GM18505 (cell line): ENCODE measurements around the gene IGF2.

ENCODE experiments used
- ATAC-seq: cut with Tn5 transposase; IDR thresholded peaks from one replicate; pipeline ENCODE4 v1.9.1; 2021; ENCODE audit not compliant: unreplicated experiment
- POLR2A ChIP-seq: IDR thresholded peaks from 4 replicates; pipeline ENCODE4 v1.6.1; 2011; ENCODE audit warnings: borderline replicate concordance; ENCODE audit not compliant: insufficient read depth, insufficient read length; ENCODE audit errors: extremely low read depth

The IGF2 gene

DNA sequence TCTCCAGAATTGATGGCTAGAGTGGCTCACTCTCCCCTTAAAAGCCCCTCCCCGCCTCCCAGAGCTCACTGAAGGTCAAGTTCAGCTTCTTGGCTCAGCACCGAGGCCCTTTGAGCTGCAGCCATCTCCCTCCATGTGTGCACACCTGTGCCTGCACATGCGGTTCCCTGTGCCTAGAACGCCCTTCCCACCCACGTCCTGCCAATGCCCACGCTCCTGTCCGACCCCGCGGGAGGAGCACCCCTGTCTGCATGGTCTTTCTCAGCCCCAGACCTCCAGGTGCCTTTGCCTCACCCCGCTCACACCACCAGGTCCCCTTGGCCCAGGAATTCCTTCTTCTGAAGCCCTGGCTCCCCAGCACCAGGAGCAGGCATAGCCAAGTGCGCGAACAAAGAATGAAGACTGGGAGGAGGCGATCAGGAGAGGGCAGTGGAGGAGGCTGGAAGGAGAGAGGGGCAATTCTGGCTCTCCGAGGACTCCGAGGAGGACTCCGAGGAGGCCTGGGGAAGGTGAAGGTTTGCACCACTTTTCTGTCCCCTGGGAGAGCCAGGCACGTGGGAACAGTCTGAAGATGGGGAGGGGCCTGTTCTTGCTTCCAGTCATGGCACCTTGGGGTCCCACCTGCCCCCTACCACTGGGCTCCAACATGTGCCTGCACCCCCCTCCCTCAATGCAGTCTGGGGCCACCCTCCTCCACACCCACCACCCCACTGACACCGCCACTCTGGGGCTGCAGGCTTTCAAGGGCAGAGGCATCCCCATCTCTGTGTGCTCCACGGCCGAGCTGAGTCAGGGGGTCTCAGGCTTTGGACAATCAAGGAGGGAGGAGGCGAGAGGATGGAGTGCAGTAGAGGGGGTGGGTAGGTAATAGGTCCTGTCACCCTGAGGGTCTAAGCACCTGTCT, 17.7 kb downstream of the IGF2 start:
- no peak for ATAC-seq
- no peak for TF ChIP-seq POLR2A

DNA sequence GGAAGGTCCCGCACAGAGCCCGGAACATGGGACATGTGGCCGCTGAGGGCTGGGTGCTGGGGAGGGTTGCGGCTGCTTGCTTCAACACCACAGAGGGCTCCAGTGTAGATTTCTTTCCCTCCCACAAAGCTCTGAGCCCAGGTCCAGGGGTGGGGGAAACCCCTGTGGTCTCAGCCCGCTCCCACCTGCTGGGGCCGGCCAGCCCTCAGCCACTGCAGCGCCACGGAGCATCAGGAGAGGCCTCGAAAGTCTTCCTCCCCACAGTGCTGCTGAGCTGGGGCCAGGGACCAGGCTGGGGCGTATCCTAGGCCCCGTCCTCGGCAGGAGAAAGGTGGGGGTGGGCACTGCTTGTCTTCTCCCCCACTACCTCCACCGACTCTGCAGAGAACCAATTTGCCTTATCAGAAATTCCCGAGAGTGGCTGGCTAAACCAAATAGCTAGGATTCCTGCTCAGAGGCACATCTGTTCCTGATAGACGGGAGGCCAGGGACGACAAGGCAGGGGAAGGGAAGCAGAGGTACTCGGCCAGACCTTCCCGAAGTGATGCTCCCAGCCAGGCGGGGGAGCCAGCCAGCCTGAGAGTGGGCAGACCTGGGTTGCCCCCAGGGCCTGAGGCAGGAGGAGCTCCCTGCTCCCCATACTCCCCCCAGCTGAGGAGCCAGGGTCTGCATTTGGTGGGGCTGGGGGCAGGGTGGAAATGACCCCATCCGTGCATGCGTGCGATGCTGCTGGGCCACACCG, 18.7 kb downstream of the IGF2 start:
- TF ChIP-seq POLR2A, result no peak
- ATAC-seq, result no peak

- ATAC-seq, result no peak
- TF ChIP-seq POLR2A, result no peak
Measured at GRCh38 chr11:2118677-2119076, 20.5 kb downstream of the IGF2 start.

GRCh38 chr11:2116680-2117079, 22.5 kb downstream of the IGF2 start:
- TF ChIP-seq POLR2A, result no peak
- no peak for ATAC-seq

DNA sequence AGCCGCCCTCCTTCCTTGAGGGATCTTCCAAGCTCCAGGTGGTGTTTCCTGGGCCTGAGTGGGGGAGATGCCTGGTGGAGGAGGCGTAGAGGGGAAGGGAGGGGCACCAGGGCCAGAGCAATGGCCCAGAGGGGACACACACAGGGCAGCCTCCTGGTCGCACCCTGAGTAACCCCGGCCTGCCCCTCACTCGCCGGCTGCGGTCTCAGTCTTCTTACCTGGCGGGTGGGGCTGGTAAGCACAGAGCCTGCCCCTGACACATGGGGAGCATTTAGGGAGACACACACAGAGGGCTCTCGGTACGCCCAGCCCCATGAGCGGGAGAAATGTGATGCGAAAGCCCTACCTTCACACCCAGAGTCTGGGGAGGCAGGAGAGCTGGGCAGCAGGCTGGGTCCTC, 23.9 kb downstream of the IGF2 start:
- ATAC-seq, result no peak
- TF ChIP-seq POLR2A, result no peak

- TF ChIP-seq POLR2A, result no peak
- ATAC-seq, result no peak
Measured at GRCh38 chr11:2114430-2115241, 24.6 kb downstream of the IGF2 start.

DNA sequence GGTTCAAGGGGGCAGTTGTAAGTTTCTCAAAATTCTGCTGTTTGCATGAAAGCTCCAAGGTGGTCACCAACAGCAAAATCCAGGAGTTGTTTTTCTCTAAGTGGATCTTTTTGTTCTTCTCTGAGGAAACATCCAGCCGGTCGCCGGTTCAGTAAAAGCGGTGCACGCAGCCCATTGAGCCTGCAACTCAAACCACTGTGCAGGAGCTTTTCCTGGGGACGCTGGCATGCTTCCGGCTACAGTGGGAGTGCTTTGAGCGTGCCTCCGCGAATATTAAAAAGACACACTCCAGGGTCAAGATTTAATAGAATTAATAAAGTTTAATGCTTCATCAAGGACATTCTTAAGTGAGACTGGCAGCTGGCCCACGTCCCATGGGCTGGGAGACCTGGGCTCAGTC, 25.4 kb downstream of the IGF2 start:
- ATAC-seq, result no peak
- no peak for TF ChIP-seq POLR2A

GRCh38 chr11:2110521-2110920, 28.7 kb downstream of the IGF2 start:
- no peak for TF ChIP-seq POLR2A
- no peak for ATAC-seq

DNA sequence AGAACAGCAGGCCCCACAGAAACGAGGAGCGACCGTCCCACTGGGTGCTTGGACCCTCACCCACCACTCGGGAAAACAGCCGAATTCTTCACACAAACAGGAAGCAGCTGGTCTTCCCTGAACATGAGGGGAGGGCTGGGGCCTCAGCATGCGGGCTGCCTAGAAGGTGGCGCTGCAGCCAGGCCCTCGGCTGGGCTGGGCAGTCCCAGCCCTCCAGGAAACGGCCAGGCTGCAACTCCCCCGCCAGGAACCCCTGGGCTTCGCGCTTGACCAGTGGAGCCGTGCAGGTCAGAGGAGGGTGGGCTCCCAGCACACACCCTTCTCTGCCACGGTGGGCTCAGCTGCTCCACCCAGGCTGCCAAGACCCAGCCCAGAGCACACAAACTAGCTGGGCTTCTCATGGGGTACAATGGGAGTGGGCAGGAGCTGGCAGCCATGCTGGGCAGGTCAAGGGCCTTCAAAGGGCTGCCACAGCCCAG, 29.6 kb downstream of the IGF2 start:
- no peak for ATAC-seq
- no peak for TF ChIP-seq POLR2A

- ATAC-seq, result no peak
- no peak for TF ChIP-seq POLR2A
Measured at GRCh38 chr11:2108675-2109491, 30.3 kb downstream of the IGF2 start.

DNA sequence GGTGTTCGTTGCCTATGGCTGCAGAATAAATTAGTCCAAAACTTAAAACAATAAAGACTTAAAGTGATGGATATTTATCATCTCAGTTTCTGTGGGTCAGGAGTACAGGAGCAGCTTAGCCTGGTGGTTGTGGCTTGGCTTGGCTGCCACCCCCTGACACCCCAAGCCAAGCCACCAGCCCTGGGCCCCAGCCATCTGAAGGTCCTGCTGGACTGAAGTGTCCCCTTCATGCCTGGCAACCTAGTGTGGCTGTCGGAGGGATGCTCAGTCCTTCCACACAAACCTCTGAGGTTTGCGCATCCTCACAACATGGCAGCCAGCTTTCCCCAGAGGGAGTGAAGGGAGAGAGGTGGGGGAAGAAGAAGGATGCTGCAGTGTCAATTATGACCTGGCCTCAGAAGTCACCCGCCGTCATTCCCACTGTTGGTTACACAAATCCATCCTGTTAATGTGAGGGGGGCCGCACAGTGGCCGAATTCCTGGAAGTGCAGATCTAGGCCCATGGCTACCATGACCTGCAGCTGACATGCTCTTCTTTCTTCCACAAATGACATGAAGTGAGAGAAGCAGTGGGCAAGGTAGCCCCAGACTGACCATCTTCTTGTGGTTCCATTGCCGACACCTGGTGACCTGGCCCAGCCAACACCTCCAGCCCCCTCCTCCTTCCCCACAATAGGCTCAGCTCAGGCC, 31.1 kb downstream of the IGF2 start:
- no peak for TF ChIP-seq POLR2A
- no peak for ATAC-seq

DNA sequence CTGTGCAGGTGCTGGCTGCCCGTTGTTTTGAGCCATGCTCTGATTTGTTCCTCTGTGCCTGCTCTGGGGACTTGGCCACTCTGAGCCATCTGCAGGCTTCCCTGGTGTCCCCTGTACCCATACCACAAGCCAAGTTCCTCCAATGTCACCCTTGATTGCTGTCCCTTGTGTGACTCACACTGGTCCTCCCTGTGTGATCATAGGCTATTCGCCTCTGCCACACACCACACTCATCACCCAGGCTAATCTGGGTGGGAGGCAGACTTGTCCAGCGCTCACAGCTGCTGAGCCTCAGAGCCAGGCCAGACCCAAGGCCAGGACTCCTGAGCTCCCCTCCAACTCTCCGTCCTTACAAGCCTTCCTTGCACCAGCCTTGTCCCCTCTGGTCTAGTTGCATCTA, 31.7 kb downstream of the IGF2 start:
- no peak for TF ChIP-seq POLR2A
- no peak for ATAC-seq
